ENCODE measurements around the gene TEAD3.
"Not testable (repeated sequence)": the region's sequence is repeated elsewhere in the genome, so short reads cannot be mapped to it uniquely, and the experiment has no call there.

TEAD3 gene

GRCh38 chr6:35496841-35497570 lies at the start of gene TEAD3:
Gene TEAD3, minus strand, starts transcription at chr6:35497079.
- H3K4me3 ChIP-seq (ENCODE audit: low read depth, low read length), result peak within 1 kb of the TSS; percentile 61
- in situ Hi-C loops (cut with HindIII; ENCODE audit: low sequenced_read_pairs), result no loop called here

GRCh38 chr6:35544769-35545361 lies 48.0 kb upstream of the TEAD3 start:
- DNase-seq (ENCODE audit: low read depth), result no peak
- no peak for TF ChIP-seq CTCF (IDR thresholded peaks at IDR 0.05; ENCODE audit: low read depth, low read length, missing control alignments)
- in situ Hi-C loops (cut with HindIII; ENCODE audit: low sequenced_read_pairs), result no loop called here

More at GRCh38 chr6:35496841-35497570, at the start of gene TEAD3:
- no peak for TF ChIP-seq CTCF (IDR thresholded peaks at IDR 0.05; ENCODE audit: low read depth, low read length, missing control alignments)
- no peak for DNase-seq (ENCODE audit: low read depth)

GRCh38 chr6:35543459-35544193 lies 46.7 kb upstream of the TEAD3 start:
- TF ChIP-seq CTCF (IDR thresholded peaks at IDR 0.05; ENCODE audit: low read depth, low read length, missing control alignments), result no peak
- no peak for DNase-seq (ENCODE audit: low read depth)
- in situ Hi-C loops (cut with HindIII; ENCODE audit: low sequenced_read_pairs), result no loop called here

More at GRCh38 chr6:35544769-35545361, 48.0 kb upstream of the TEAD3 start:
- no peak overlapping the region for H3K4me3 ChIP-seq (ENCODE audit: low read depth, low read length)

GRCh38 chr6:35541836-35542235 lies 45.0 kb upstream of the TEAD3 start:
- DNase-seq (ENCODE audit: low read depth), result no peak
- in situ Hi-C loops (cut with HindIII; ENCODE audit: low sequenced_read_pairs), result no loop called here
- no peak overlapping the region for H3K4me3 ChIP-seq (ENCODE audit: low read depth, low read length)
- no peak for TF ChIP-seq CTCF (IDR thresholded peaks at IDR 0.05; ENCODE audit: low read depth, low read length, missing control alignments)

More at GRCh38 chr6:35543459-35544193, 46.7 kb upstream of the TEAD3 start:
- no peak overlapping the region for H3K4me3 ChIP-seq (ENCODE audit: low read depth, low read length)

- no peak for DNase-seq (ENCODE audit: low read depth)
- in situ Hi-C loops (cut with HindIII; ENCODE audit: low sequenced_read_pairs), result no loop called here
- no peak for TF ChIP-seq CTCF (IDR thresholded peaks at IDR 0.05; ENCODE audit: low read depth, low read length, missing control alignments)
- no peak overlapping the region for H3K4me3 ChIP-seq (ENCODE audit: low read depth, low read length)
Observed at GRCh38 chr6:35539223-35539622, 42.3 kb upstream of the TEAD3 start.

- H3K4me3 ChIP-seq (ENCODE audit: low read depth, low read length); in situ Hi-C loops (cut with HindIII; ENCODE audit: low sequenced_read_pairs); DNase-seq (ENCODE audit: low read depth): not testable (repeated sequence)
Observed at GRCh38 chr6:35535847-35536246, 39.0 kb upstream of the TEAD3 start.
